ENCODE data around the gene HOXA13. TPM values are rescaled to one million over a fixed set of nuclear protein-coding genes. Genes with fewer than 3 reads are reported as not detected.

Gene HOXA13
- total and polyA plus RNA-seq, 4 donors = 0.02 TPM; not detected in 3

- no peak overlapping the region for H3K4me3 ChIP-seq (ENCODE audit: low read depth in 1 of 3, low read length in 3 of 3)
- no peaks in the 10 kb centered on the region for H3K36me3 ChIP-seq (ENCODE audit: control insufficient read depth in 4 of 4, insufficient read depth in 3 of 4, low read depth in 1 of 4, low read length in 3 of 4)
- no peak for DNase-seq (ENCODE audit: low spot score)
- peaks cover 0 to 2% (median 0%) of the 10 kb centered on the region in 4 donors for H3K9me3 ChIP-seq (ENCODE audit: control insufficient read depth in 4 of 4, low read length in 3 of 4)
- TF ChIP-seq EGR1 (IDR thresholded peaks at IDR 0.05; ENCODE audit: low read depth in 2 of 2) = no peak
- no peak for TF ChIP-seq NR2F2 (IDR thresholded peaks at IDR 0.05)
- TF ChIP-seq ZBTB33 (IDR thresholded peaks at IDR 0.05) = no peak
- no peak for TF ChIP-seq FOXA1 (IDR thresholded peaks at IDR 0.05)
- TF ChIP-seq RAD21 (IDR thresholded peaks at IDR 0.05) = no peak
- no peak for TF ChIP-seq HNF4G (IDR thresholded peaks at IDR 0.05)
- TF ChIP-seq FOXA2 (IDR thresholded peaks at IDR 0.05) = no peak
- no peak for TF ChIP-seq TAF1 (conservative IDR thresholded peaks at IDR 0.05)
- no peak for TF ChIP-seq SP1 (IDR thresholded peaks at IDR 0.05)
- no peak for TF ChIP-seq ATF3 (IDR thresholded peaks at IDR 0.05)
- TF ChIP-seq GABPA (IDR thresholded peaks at IDR 0.05 in 1 of 2, conservative IDR thresholded peaks at IDR 0.05 in 1 of 2) = no peak
- TF ChIP-seq RXRA (IDR thresholded peaks at IDR 0.05) = no peak
- TF ChIP-seq REST (IDR thresholded peaks at IDR 0.05) = no peak
- no peak for TF ChIP-seq YY1 (IDR thresholded peaks at IDR 0.05)
- no peak for TF ChIP-seq CTCF (IDR thresholded peaks at IDR 0.05; ENCODE audit: low read depth, low read length, missing input control)
- TF ChIP-seq HNF4A (conservative IDR thresholded peaks at IDR 0.05) = no peak
- H3K4me1 ChIP-seq (ENCODE audit: control insufficient read depth in 4 of 4, insufficient read depth in 4 of 4, low read length in 3 of 4) = peaks cover 9 to 19% (median 16%) of the 10 kb centered on the region in 4 donors
- H3K27ac ChIP-seq (ENCODE audit: low read depth in 1 of 2, low read length in 2 of 2) = no peak overlapping the region
- H3K9ac ChIP-seq (ENCODE audit: low read depth in 1 of 2, low read length in 2 of 2) = no peak overlapping the region
- H3K27me3 ChIP-seq (ENCODE audit: control insufficient read depth in 4 of 4, insufficient read depth in 4 of 4, low read length in 3 of 4) = peaks cover 18 to 68% (median 24%) of the 10 kb centered on the region in 4 donors
- WGBS = 40% methylated on average over 22 of the region's 22 CpGs
Observed at GRCh38 chr7:27176962-27177794, 22.7 kb downstream of the HOXA13 start.

Data from liver (tissue), 9 donors.